Stimulated activated CD4-positive, alpha-beta T cell treated with anti-CD3 and anti-CD28 coated beads, TNF-alpha, amount 100 ng/mL, for 4 hours (primary cell): ENCODE measurements around the gene ANKRD40.
"Not testable (repeated sequence)": the region's sequence is repeated elsewhere in the genome, so short reads cannot be mapped to it uniquely, and the experiment has no call there.

Experiments
- DNase-seq, 3 experiments: peaks; one replicate each; pipeline ENCODE4 v3.0.0-alpha.2; 2020; ENCODE audit warnings: low read depth in 3 of 3

The ANKRD40 gene

DNA sequence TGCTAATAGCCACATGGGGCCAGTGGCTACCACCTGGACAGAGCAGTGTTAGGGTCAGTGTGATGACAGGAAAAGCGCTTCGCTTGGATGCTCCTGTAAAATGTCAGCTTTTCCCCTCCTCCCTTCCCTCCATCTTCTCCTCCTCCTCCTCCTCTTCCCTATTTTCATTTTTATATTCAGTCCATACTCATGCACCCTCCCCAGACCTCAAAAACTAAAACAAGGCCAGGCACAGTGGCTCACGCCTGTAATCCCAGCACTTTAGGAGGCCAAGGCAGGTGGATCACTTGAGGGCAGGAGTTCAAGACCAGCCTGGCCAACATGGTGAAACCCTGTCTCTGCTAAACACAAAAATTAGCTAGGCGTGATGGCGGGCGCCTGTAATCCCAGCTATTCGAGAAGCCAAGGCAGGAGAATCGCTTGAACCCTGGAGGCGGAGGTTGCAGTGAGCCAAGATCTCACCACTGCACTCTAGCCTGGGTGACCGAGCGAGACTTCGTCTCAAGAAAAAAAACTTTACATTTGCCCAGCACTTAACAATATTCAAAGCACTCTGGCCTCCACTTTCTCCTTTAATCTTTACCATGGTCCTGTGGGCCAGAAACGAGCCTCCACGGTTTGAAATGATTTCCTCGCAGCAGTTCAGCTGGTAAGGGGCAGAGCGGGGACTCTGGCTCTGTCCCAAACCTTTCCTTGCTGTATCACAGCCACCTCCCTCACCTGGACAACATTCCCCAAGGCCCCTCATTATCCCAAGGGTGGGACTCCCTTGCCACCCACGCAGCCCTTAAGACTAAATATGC lies 21.8 kb downstream of the ANKRD40 start:
- no peak for DNase-seq

DNA sequence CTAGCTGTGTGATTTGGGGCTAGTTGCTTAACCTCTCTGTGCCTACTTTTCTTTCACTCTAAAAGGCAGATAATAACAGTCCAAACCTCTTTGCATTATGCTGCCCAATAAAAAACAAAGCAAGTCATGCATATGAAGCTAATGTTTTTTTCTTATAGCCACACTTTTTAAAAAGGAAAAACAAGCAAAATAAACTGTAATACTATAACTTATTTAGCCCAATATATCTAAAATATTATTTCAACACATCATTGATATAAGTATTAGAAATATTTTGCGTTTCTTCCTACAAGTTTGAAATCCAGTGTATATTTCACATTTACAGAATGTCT lies 22.4 kb downstream of the ANKRD40 start:
- no peak for DNase-seq

DNA sequence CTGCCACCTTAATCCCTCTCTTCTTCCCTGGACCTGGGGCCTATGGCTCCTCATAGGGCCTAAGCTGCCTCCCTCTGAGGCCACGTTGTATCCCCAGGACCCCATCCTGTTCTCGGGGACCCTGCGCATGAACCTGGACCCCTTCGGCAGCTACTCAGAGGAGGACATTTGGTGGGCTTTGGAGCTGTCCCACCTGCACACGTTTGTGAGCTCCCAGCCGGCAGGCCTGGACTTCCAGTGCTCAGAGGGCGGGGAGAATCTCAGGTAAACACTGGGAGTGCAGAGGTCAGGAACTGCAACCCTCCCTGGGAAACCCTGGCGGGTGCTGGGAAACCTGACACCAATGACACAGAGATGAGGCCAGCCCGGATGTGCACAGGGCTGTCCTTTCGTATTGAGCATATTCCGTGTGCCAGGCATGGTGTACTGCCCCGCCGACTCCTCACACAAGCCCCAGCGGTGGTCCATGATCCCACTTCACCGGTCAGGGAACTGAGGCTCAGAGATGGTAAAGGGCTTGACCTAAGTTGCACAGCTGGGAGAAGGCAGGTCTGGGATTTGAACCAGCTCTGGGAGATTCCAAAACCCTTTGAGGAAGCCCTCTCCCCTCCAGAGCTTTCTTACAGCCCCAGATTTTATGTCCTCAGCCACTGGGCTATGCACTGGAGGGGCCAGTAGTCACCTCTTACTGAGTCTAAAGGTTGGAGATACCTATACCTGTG lies 22.9 kb downstream of the ANKRD40 start:
- no peak for DNase-seq

DNA sequence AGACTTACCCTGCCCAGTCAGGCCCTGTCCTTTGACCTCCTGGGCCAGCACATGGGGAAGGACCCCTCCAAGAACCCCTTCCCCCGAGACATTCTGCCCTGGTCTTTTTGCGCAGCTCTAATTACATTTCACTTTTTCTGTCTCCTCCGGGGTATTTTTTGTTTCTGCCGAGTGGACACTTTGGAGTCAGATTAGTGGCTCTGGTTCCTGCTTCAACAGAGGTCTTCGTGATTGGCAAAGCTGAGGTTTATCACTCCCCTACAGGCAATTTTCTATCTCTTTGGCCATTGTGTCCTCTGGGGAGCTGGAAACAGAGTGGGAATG lies 23.5 kb downstream of the ANKRD40 start:
- no peak for DNase-seq

DNA sequence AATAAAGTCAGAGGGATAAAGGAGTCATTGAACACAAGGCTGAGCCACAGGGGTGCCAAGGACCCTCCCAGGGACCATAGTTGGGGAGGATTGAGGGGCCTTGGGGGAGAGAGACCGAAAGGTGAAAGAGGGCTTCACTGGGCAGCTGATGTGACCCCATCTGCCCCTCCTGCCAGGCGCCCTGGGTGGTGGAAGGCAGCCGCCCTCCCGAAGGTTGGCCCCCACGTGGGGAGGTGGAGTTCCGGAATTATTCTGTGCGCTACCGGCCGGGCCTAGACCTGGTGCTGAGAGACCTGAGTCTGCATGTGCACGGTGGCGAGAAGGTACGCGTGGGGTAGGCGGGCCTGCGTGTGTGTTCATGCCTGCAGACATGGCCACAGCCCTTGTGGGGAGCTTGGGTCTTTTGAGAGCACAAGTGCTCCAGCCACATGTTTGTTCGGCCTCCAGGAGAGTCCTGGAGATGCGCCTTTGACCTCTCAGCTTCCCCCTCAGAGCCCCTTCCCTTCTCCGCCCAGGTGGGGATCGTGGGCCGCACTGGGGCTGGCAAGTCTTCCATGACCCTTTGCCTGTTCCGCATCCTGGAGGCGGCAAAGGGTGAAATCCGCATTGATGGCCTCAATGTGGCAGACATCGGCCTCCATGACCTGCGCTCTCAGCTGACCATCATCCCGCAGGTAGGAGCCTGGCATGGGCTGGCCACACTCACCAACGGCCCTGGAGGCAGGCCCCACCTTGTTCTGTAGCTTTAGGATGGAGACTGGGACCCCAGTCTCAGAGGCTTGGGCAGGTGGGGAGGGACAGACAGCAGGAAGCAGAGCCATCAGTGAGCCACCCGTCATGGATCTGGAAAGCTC lies 24.1 kb downstream of the ANKRD40 start:
- DNase-seq = no peak

GRCh38 chr17:50682938-50683337 lies 24.8 kb downstream of the ANKRD40 start:
- DNase-seq = no peak

GRCh38 chr17:50682441-50682840 lies 25.3 kb downstream of the ANKRD40 start:
- no peak for DNase-seq

DNA sequence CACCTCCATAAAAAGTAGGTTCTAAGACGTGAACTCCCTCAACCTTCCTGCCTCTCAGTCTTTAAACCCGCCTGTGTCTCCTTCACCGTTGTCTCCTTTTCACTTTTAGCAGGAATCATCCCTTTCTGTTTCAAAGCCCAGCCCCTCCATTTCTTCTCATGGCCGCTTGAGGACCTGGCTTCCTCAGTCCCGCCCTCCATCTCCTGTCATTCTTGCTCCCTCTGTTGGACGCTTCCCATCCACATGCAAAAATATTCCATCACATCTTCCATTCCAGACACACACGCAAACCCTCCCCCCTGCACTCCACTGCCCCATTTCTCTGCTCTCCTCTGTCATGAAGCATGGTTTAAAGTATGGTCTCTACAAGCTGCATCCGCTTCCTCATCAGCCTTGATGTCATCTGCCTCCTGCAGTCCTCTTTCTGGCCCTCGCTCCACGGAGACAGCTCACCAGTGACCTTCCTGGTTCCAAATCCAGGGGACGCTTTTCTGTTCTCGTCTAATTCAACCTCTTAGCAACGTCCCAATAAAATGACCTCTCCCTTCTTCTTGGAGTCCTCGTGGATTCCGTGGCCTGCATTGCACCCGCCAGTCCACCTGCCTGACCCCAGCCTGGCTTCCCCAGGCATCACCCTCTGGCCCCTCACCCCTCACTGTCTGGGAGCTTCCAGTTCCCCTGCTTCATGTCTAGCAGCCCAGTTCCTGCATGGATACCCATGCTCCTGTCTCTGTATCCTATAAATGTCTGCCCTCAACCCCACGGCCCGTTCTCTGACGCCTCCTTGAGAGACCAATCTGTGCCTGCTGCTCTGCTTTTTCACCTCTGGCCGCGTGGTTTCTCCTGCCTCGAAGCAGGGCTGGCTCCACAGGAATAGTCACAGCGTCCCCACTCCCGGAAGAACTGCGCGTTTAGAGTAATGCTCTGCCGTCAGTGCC lies 26.2 kb downstream of the ANKRD40 start:
- no peak for DNase-seq

- not testable (repeated sequence) for DNase-seq
These were observed 27.0 kb downstream of the ANKRD40 start for GRCh38 chr17:50680543-50681262.

DNA sequence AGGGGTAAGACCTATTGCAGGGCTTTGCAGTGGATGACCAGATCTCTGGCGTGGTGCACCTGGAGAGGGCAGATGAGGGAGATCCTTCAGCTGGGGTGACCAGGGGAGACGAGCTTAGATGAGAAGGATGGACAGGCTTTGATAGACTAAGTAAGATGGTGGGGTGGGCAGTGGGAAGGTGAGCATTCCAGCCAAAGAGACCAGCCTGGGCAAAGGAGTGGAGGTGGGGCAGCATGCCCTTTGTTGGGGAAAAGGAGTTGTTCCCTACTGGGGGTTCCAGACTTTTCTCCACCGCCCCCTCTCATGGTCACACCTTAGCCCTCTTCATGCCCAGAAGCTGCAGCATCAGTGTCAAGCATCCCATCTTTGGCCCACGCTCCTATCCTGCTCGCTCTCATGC lies 27.6 kb downstream of the ANKRD40 start:
- no peak for DNase-seq

- DNase-seq = no peak
These were observed 28.6 kb downstream of the ANKRD40 start for GRCh38 chr17:50679008-50679544.

DNA sequence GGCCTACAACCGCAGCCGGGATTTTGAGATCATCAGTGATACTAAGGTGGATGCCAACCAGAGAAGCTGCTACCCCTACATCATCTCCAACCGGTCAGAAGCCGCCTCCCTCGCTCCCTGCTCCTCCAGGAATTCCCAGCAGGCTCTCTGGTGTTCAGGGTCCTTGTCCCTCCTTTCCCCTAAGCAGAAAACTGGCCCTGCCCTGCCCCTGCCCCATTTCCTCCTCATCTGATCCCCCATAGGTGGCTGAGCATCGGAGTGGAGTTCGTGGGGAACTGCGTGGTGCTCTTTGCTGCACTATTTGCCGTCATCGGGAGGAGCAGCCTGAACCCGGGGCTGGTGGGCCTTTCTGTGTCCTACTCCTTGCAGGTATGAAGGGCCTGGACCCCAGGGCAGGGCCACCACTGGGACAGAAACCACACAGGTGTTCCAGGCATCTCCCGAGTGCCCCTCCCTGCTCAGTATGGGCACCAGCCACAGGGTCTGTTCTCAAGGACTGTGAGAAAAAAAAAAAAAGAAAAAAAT lies 29.8 kb downstream of the ANKRD40 start:
- no peak for DNase-seq

GRCh38 chr17:50676065-50676975 lies 31.4 kb downstream of the ANKRD40 start:
- no peak for DNase-seq

- DNase-seq = no peak
These were observed 32.1 kb downstream of the ANKRD40 start for GRCh38 chr17:50675627-50676026.

DNA sequence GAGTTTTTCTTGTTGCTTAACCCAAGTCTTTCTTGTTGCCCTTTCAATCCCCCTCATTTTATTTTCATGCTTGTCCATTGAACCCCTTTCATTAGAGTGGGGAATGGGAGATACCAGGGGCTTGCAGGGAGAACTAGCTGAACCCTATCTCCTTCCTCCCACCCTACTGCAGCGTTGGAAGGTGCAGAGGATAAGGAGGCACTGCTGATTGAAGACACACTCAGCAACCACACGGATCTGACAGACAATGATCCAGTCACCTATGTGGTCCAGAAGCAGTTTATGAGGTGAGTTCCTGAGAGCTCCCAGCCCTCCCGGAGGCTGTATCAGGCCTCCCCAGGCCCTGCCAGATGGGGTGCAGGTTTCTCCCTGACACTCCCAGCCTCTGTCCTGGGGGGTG lies 32.5 kb downstream of the ANKRD40 start:
- DNase-seq = no peak

GRCh38 chr17:50672831-50673551 lies 34.7 kb downstream of the ANKRD40 start:
- no peak for DNase-seq

GRCh38 chr17:50672071-50672470 lies 35.6 kb downstream of the ANKRD40 start:
- DNase-seq = no peak

GRCh38 chr17:50668838-50669581 lies 38.7 kb downstream of the ANKRD40 start:
- no peak for DNase-seq
